Peyer's patch (tissue), 4 donors: ENCODE results near the gene ANKRD45.

ENCODE experiments used
- CTCF ChIP-seq, 6 experiments: fragments of 450-650 bp in 4 of 6; fragments of 200-600 bp in 2 of 6; sonication (generic) in 1 of 6; IDR thresholded peaks; one replicate each; pipeline ENCODE4 v1.5.1; 2017 to 2019; ENCODE audit warnings: antibody characterized with exemption in 6 of 6, mild to moderate bottlenecking in 3 of 6, moderate library complexity in 1 of 6
- POLR2A ChIP-seq, 2 donors: fragments of 450-650 bp; IDR thresholded peaks; one replicate each; pipeline ENCODE4 v1.5.1; 2017; ENCODE audit warnings: antibody characterized with exemption in 2 of 2, mild to moderate bottlenecking in 2 of 2, moderate library complexity in 2 of 2

GRCh38 chr1:173648880-173649605 is 20.6 kb downstream of the ANKRD45 start:
- TF ChIP-seq CTCF (IDR thresholded peaks at IDR 0.05) (no peak), POLR2A (IDR thresholded peaks at IDR 0.05) (no peak)
